Mesendoderm (in vitro differentiated cells): ENCODE measurements around the gene ANKRD13B.

Experiments used
- DNase-seq: peaks from one replicate; pipeline ENCODE4 v3.0.0; 2013
- H2AK5ac ChIP-seq: 2 replicates; pipeline ENCODE4 v1.6.1; 2013; ENCODE audit warnings: low read length, inconsistent platforms
- H2BK120ac ChIP-seq: 2 replicates; pipeline ENCODE4 v1.6.1; 2013; ENCODE audit warnings: low read depth, mild to moderate bottlenecking, low read length, moderate library complexity, mixed read lengths
- H2BK15ac ChIP-seq: replicated peaks from 2 replicates; pipeline ENCODE4 v1.6.1; 2013; ENCODE audit warnings: low read depth, mild to moderate bottlenecking, moderate library complexity
- H2BK5ac ChIP-seq: 2 replicates; pipeline ENCODE4 v1.6.1; 2013; ENCODE audit warnings: low read length, inconsistent platforms
- H3K18ac ChIP-seq: 2 replicates; pipeline ENCODE4 v1.6.1; 2013; ENCODE audit warnings: mild to moderate bottlenecking, low read length, mixed read lengths
- H3K23ac ChIP-seq: one replicate; pipeline ENCODE4 v1.6.1; 2013; ENCODE audit warnings: low read length
- H3K27ac ChIP-seq: 2 replicates; pipeline ENCODE4 v1.5.1; 2013; ENCODE audit warnings: low read depth, mild to moderate bottlenecking, inconsistent platforms, low read length, moderate library complexity
- H3K27me3 ChIP-seq: 2 replicates; pipeline ENCODE4 v1.6.1; 2013; ENCODE audit warnings: low read length, control low read depth, mild to moderate bottlenecking, inconsistent platforms; ENCODE audit not compliant: insufficient read depth, poor library complexity
- H3K36me3 ChIP-seq: 2 replicates; pipeline ENCODE4 v1.6.1; 2013; ENCODE audit warnings: low read length, inconsistent platforms; ENCODE audit not compliant: control insufficient read depth, insufficient read depth
- H3K4ac ChIP-seq: one replicate; pipeline ENCODE4 v1.6.1; 2013; ENCODE audit warnings: low read depth, mild to moderate bottlenecking, low read length, moderate library complexity
- H3K4me1 ChIP-seq: 2 replicates; pipeline ENCODE4 v1.6.1; 2013; ENCODE audit warnings: low read depth, low read length, inconsistent platforms; ENCODE audit not compliant: control insufficient read depth
- H3K4me2 ChIP-seq: 2 replicates; pipeline ENCODE4 v1.6.1; 2013; ENCODE audit warnings: low read length
- H3K4me3 ChIP-seq: 2 replicates; pipeline ENCODE4 v1.5.1; 2013; ENCODE audit warnings: mild to moderate bottlenecking, low read length
- H3K56ac ChIP-seq: one replicate; pipeline ENCODE4 v1.6.1; 2013; ENCODE audit warnings: low read length
- H3K79me1 ChIP-seq: 2 replicates; pipeline ENCODE4 v1.6.1; 2013; ENCODE audit warnings: low read length, inconsistent platforms
- H3K79me2 ChIP-seq: 2 replicates; pipeline ENCODE4 v1.6.1; 2013; ENCODE audit warnings: mild to moderate bottlenecking, low read length; ENCODE audit not compliant: control insufficient read depth, insufficient read depth
- H3K9ac ChIP-seq: 2 replicates; pipeline ENCODE4 v1.6.1; 2013; ENCODE audit warnings: low read length, inconsistent platforms
- H4K5ac ChIP-seq: one replicate; pipeline ENCODE4 v1.6.1; 2013; ENCODE audit warnings: low read length
- H4K8ac ChIP-seq: one replicate; pipeline ENCODE4 v1.6.1; 2013; ENCODE audit warnings: low read depth, mild to moderate bottlenecking, control low read depth, low read length, moderate library complexity
- WGBS: extraction: QIAGEN DNeasy Blood & Tissue Kit; methylation state at CpG from one replicate; pipeline ENCODE4 v1.1.7; 2013; ENCODE audit warnings: low lambda C conversion rate, missing lambda C conversion rate; ENCODE audit not compliant: insufficient coverage; ENCODE audit errors: extremely low coverage; 5-methylcytosine and 5-hydroxymethylcytosine counted together

Gene ANKRD13B

GRCh38 chr17:29574732-29575510 is 18.0 kb upstream of the ANKRD13B start:
- Histone ChIP-seq H2AK5ac (no peak overlapping the region), H3K56ac (no peak overlapping the region), H3K4me3 (no peak overlapping the region), H3K9ac (no peak overlapping the region), H2BK5ac (no peak overlapping the region), H3K18ac (no peak overlapping the region), H3K79me1 (no peaks in the 10 kb centered on the region), H4K8ac (no peak overlapping the region), H3K4me2 (no peak overlapping the region), H3K23ac (no peak overlapping the region), H3K36me3 (peaks cover 7% of the 10 kb centered on the region), H3K4ac (no peak overlapping the region), H3K4me1 (no peaks in the 10 kb centered on the region), H3K27me3 (no peaks in the 10 kb centered on the region), H2BK15ac (no peak overlapping the region), H3K79me2 (no peaks in the 10 kb centered on the region), H3K27ac (no peak overlapping the region), H4K5ac (no peak overlapping the region), H2BK120ac (no peak overlapping the region)
- DNase-seq: no peak
- WGBS: no CpG with 5 or more reads among the region's 17 CpGs

- Histone ChIP-seq H3K36me3 (peaks cover 7% of the 10 kb centered on the region), H3K79me2 (no peaks in the 10 kb centered on the region)
Observed at GRCh38 chr17:29575511-29576213, 17.3 kb upstream of the ANKRD13B start.

GRCh38 chr17:29576214-29577000 is 16.5 kb upstream of the ANKRD13B start:
- Histone ChIP-seq H3K79me2 (no peaks in the 10 kb centered on the region), H3K27ac (no peak overlapping the region), H3K36me3 (peaks cover 7% of the 10 kb centered on the region), H3K4me1 (no peaks in the 10 kb centered on the region), H3K79me1 (no peaks in the 10 kb centered on the region), H2BK15ac (no peak overlapping the region), H4K5ac (no peak overlapping the region), H3K27me3 (no peaks in the 10 kb centered on the region), H3K4ac (no peak overlapping the region), H3K23ac (no peak overlapping the region), H2BK120ac (no peak overlapping the region), H4K8ac (no peak overlapping the region), H3K56ac (no peak overlapping the region), H2AK5ac (no peak overlapping the region), H3K9ac (no peak overlapping the region), H3K18ac (no peak overlapping the region), H3K4me3 (no peak overlapping the region), H2BK5ac (no peak overlapping the region), H3K4me2 (no peak overlapping the region)
- DNase-seq: no peak
- no CpG with 5 or more reads among the region's 37 CpGs for WGBS

More at GRCh38 chr17:29575511-29576213, 17.3 kb upstream of the ANKRD13B start:
- Histone ChIP-seq H2BK15ac (no peak overlapping the region), H3K4ac (no peak overlapping the region), H3K79me1 (no peaks in the 10 kb centered on the region), H3K18ac (no peak overlapping the region), H3K27me3 (no peaks in the 10 kb centered on the region), H4K5ac (no peak overlapping the region), H2BK5ac (no peak overlapping the region), H3K4me3 (no peak overlapping the region), H3K27ac (no peak overlapping the region), H4K8ac (no peak overlapping the region), H3K4me2 (no peak overlapping the region), H3K4me1 (no peaks in the 10 kb centered on the region), H2BK120ac (no peak overlapping the region), H3K56ac (no peak overlapping the region), H2AK5ac (no peak overlapping the region), H3K9ac (no peak overlapping the region), H3K23ac (no peak overlapping the region)
- no peak for DNase-seq
- no CpG with 5 or more reads among the region's 28 CpGs for WGBS

GRCh38 chr17:29577001-29577370 is 15.9 kb upstream of the ANKRD13B start:
- Histone ChIP-seq H3K4ac (no peak overlapping the region), H3K27me3 (no peaks in the 10 kb centered on the region), H3K23ac (no peak overlapping the region), H3K4me2 (no peak overlapping the region), H2BK15ac (no peak overlapping the region), H3K27ac (no peak overlapping the region), H3K79me2 (no peaks in the 10 kb centered on the region), H4K8ac (no peak overlapping the region), H2AK5ac (no peak overlapping the region), H3K56ac (no peak overlapping the region), H4K5ac (no peak overlapping the region), H2BK120ac (no peak overlapping the region), H3K9ac (no peak overlapping the region), H3K36me3 (peaks cover 7% of the 10 kb centered on the region), H3K4me1 (no peaks in the 10 kb centered on the region), H2BK5ac (no peak overlapping the region), H3K18ac (no peak overlapping the region), H3K79me1 (no peaks in the 10 kb centered on the region), H3K4me3 (no peak overlapping the region)
- DNase-seq: no peak
- WGBS: no CpG with 5 or more reads among the region's 9 CpGs

GRCh38 chr17:29577385-29578211 is 15.3 kb upstream of the ANKRD13B start:
- H4K8ac ChIP-seq: no peak overlapping the region
- H2BK15ac ChIP-seq: no peak overlapping the region
- no CpG with 5 or more reads among the region's 22 CpGs for WGBS
- H3K27me3 ChIP-seq: no peaks in the 10 kb centered on the region
- H3K36me3 ChIP-seq: peaks cover 7% of the 10 kb centered on the region
- H3K56ac ChIP-seq: no peak overlapping the region
- no peak for DNase-seq
- H3K4me2 ChIP-seq: no peak overlapping the region
- H3K27ac ChIP-seq: no peak overlapping the region
- no peak overlapping the region for H3K23ac ChIP-seq
- H2AK5ac ChIP-seq: no peak overlapping the region
- no peaks in the 10 kb centered on the region for H3K79me1 ChIP-seq
- H3K18ac ChIP-seq: no peak overlapping the region
- H3K4me1 ChIP-seq: no peaks in the 10 kb centered on the region
- H2BK5ac ChIP-seq: no peak overlapping the region
- H3K79me2 ChIP-seq: no peaks in the 10 kb centered on the region
- H2BK120ac ChIP-seq: no peak overlapping the region
- H4K5ac ChIP-seq: no peak overlapping the region
- no peak overlapping the region for H3K4me3 ChIP-seq
- H3K4ac ChIP-seq: no peak overlapping the region
- no peak overlapping the region for H3K9ac ChIP-seq
